Stromal cell of bone marrow (primary cell): ENCODE data around the gene RPP25L.

ENCODE experiments used
- DNase-seq: peaks from one replicate; pipeline ENCODE4 v3.0.0-alpha.2; 2012; ENCODE audit warnings: low read depth

The RPP25L gene

GRCh38 chr9:34637356-34638137 is 25.6 kb upstream of the RPP25L start, which contains the start of gene SIGMAR1:
TSS of gene SIGMAR1 (minus strand) at chr9:34637787. CDS start at chr9:34637697, 90 bp downstream.
- DNase-seq, result peak; percentile 89

GRCh38 chr9:34636791-34637355 is 25.0 kb upstream of the RPP25L start:
- DNase-seq, result no peak

- no peak for DNase-seq
Measured at GRCh38 chr9:34635556-34635955, 23.7 kb upstream of the RPP25L start.

GRCh38 chr9:34634551-34635248 is 22.8 kb upstream of the RPP25L start:
- no peak for DNase-seq

- no peak for DNase-seq
Measured at GRCh38 chr9:34633851-34634550, 22.1 kb upstream of the RPP25L start.

GRCh38 chr9:34633166-34633565 is 21.3 kb upstream of the RPP25L start:
- no peak for DNase-seq

- no peak for DNase-seq
Measured at GRCh38 chr9:34630402-34631154, 18.7 kb upstream of the RPP25L start.

GRCh38 chr9:34629491-34629808 is 17.6 kb upstream of the RPP25L start:
- DNase-seq, result no peak

- DNase-seq, result no peak
Measured at GRCh38 chr9:34628656-34629490, 17.0 kb upstream of the RPP25L start, which contains the start of gene ARID3C. TSS of gene ARID3C (minus strand) at chr9:34629066. CDS start at chr9:34628014, 1,052 bp downstream.

GRCh38 chr9:34627716-34628655 is 16.1 kb upstream of the RPP25L start:
- DNase-seq, result no peak

- DNase-seq, result no peak
Measured at GRCh38 chr9:34625186-34625486, 13.2 kb upstream of the RPP25L start.

GRCh38 chr9:34624475-34625185 is 12.7 kb upstream of the RPP25L start:
- no peak for DNase-seq

GRCh38 chr9:34623374-34624235 is 11.7 kb upstream of the RPP25L start:
- no peak for DNase-seq

GRCh38 chr9:34620061-34620994 is 8.4 kb upstream of the RPP25L start, which contains the start of gene DCTN3:
TSS of gene DCTN3 (minus strand) at chr9:34620495. CDS start at chr9:34620464, 31 bp downstream.
- peak; percentile 96 for DNase-seq

- DNase-seq, result no peak
Measured at GRCh38 chr9:34615132-34615531, 3.2 kb upstream of the RPP25L start.

GRCh38 chr9:34612788-34613390 is 992 bp upstream of the RPP25L start:
- peak; percentile 50 for DNase-seq
